A549 (cell line): ENCODE measurements around the gene PDE6D. TPM values are rescaled to one million over a fixed set of nuclear protein-coding genes. Genes with fewer than 3 reads are reported as not detected.

ENCODE experiments used
- ATAC-seq, 2 experiments: fragments of 200-7000 bp in 1 of 2; fragments of >200 bp in 1 of 2; cut with Nextera tagmentation in 1 of 2; cut with Tn5 transposase in 1 of 2; 3 replicates each; pipeline versions ENCODE4 v1.8.0 to v1.9.1; 2018 to 2020; ENCODE audit warnings: mild to moderate bottlenecking in 1 of 2, moderate library complexity in 1 of 2
- CTCF ChIA-PET: fragments of 300-600 bp; sonication (Branson Sonifier 250); formaldehyde crosslinking; extraction: SDS; loops from one replicate; lab custom pipeline; 2021; ENCODE audit warnings: antibody characterized with exemption, inconsistent platforms; lab: Yijun Ruan, JAX
- POLR2A ChIA-PET: fragments of 350-600 bp; formaldehyde crosslinking; extraction: SDS; loops from one replicate; lab custom pipeline; 2021; ENCODE audit warnings: antibody characterized with exemption, inconsistent platforms; lab: Yijun Ruan, JAX
- DNase-seq, 2 experiments: peaks; one replicate each; pipeline versions ENCODE4 v3.0.0 to v3.0.0-alpha.2; 2011 to 2016; ENCODE audit warnings: low read depth in 1 of 2, low spot score in 1 of 2
- FAIRE-seq: peaks from 2 replicates; lab custom pipeline; 2011; peaks lifted over from hg19 to GRCh38; lab: Jason Lieb, UNC
- H3K27ac ChIP-seq, 2 experiments: fragments of >200 bp; sonication (Bioruptor Twin); formaldehyde crosslinking; 3 replicates each; pipeline ENCODE4 v1.5.1; 2016 to 2017
- H3K4me1 ChIP-seq: fragments of >200 bp; sonication (Bioruptor Twin); formaldehyde crosslinking; 3 replicates; pipeline ENCODE4 v1.6.1; 2016
- H3K4me2 ChIP-seq: fragments of >200 bp; sonication (Bioruptor Twin); formaldehyde crosslinking; 3 replicates; pipeline ENCODE4 v1.6.1; 2016
- H3K4me3 ChIP-seq: fragments of >200 bp; sonication (Bioruptor Twin); formaldehyde crosslinking; 3 replicates; pipeline ENCODE4 v1.5.1; 2016
- H3K9me3 ChIP-seq: fragments of >200 bp; sonication (Bioruptor Twin); formaldehyde crosslinking; 3 replicates; pipeline ENCODE4 v1.6.1; 2016
- CEBPB ChIP-seq, 2 experiments: fragments of >200 bp in 1 of 2; sonication (Bioruptor Twin) in 1 of 2; formaldehyde crosslinking in 1 of 2; IDR thresholded peaks; 2 replicates each; pipeline ENCODE4 v1.6.1; 2012 to 2016
- CHD2 ChIP-seq: fragments of 150-350 bp; IDR thresholded peaks from 2 replicates; pipeline ENCODE4 v1.6.1; 2014; ENCODE audit warnings: low read length; ENCODE audit not compliant: partially characterized antibody
- CHD4 ChIP-seq: fragments of 200-600 bp; sonication (generic); IDR thresholded peaks from 2 replicates; pipeline ENCODE4 v1.6.1; 2016; ENCODE audit warnings: antibody characterized with exemption, mild to moderate bottlenecking, borderline replicate concordance
- EHF ChIP-seq: fragments of 250-450 bp; sonication (Bioruptor Pico); IDR thresholded peaks from 2 replicates; pipeline ENCODE4 v1.5.0; 2020; ENCODE audit warnings: mild to moderate bottlenecking
- ESRRA ChIP-seq: fragments of 150-350 bp; IDR thresholded peaks from 2 replicates; pipeline ENCODE4 v1.6.1; 2014; ENCODE audit warnings: mild to moderate bottlenecking, low read length, borderline replicate concordance
- GATA3 ChIP-seq: IDR thresholded peaks from 2 replicates; pipeline ENCODE4 v1.6.1; 2012; ENCODE audit warnings: borderline replicate concordance
- HDAC2 ChIP-seq: fragments of 200-600 bp; sonication (generic); IDR thresholded peaks from 2 replicates; pipeline ENCODE4 v1.6.1; 2016
- HOXB13 ChIP-seq: fragments of 250-450 bp; sonication (Bioruptor Pico); IDR thresholded peaks from 2 replicates; pipeline ENCODE4 v1.5.0; 2020; ENCODE audit warnings: low read depth, mild to moderate bottlenecking, moderate library complexity
- JUNB ChIP-seq: fragments of >200 bp; sonication (Bioruptor Twin); formaldehyde crosslinking; IDR thresholded peaks from 2 replicates; pipeline ENCODE4 v1.6.1; 2016
- MAFK ChIP-seq: fragments of 450-650 bp; IDR thresholded peaks from 2 replicates; pipeline ENCODE4 v1.6.1; 2014; ENCODE audit not compliant: partially characterized antibody
- MYC ChIP-seq: IDR thresholded peaks from 2 replicates; pipeline ENCODE4 v1.6.1; 2012; ENCODE audit warnings: mild to moderate bottlenecking, inconsistent platforms, low read length, improper control_type of control experiment, borderline replicate concordance
- NPAS2 ChIP-seq: fragments of 250-450 bp; sonication (Bioruptor Pico); IDR thresholded peaks from 2 replicates; pipeline ENCODE4 v1.8.0; 2022; ENCODE audit warnings: mild to moderate bottlenecking, moderate library complexity, borderline replicate concordance
- PHF8 ChIP-seq: fragments of 200-600 bp; sonication (generic); IDR thresholded peaks from 2 replicates; pipeline ENCODE4 v1.6.1; 2016; ENCODE audit warnings: low read depth, mild to moderate bottlenecking, antibody characterized with exemption, moderate library complexity, borderline replicate concordance
- RAD21 ChIP-seq, 2 experiments: fragments of >200 bp in 1 of 2; sonication (Bioruptor Twin) in 1 of 2; formaldehyde crosslinking in 1 of 2; IDR thresholded peaks in 1 of 2; conservative IDR thresholded peaks in 1 of 2; 2 replicates in 1 of 2; 3 replicates in 1 of 2; pipeline ENCODE4 v1.6.1; 2012 to 2018; ENCODE audit warnings: inconsistent platforms in 1 of 2
- RARB ChIP-seq: fragments of 250-450 bp; sonication (Bioruptor Pico); IDR thresholded peaks from 2 replicates; pipeline ENCODE4 v1.8.0; 2021; ENCODE audit warnings: mild to moderate bottlenecking, moderate library complexity
- RNF2 ChIP-seq: fragments of 200-600 bp; sonication (generic); IDR thresholded peaks from 2 replicates; pipeline ENCODE4 v1.6.1; 2016; ENCODE audit warnings: low read depth, mild to moderate bottlenecking, antibody characterized with exemption, moderate library complexity, borderline replicate concordance
- SREBF2 ChIP-seq: fragments of 450-650 bp; IDR thresholded peaks from 2 replicates; pipeline ENCODE4 v1.6.1; 2014; ENCODE audit warnings: mild to moderate bottlenecking, moderate library complexity
- TFCP2L1 ChIP-seq: fragments of 250-450 bp; sonication (Bioruptor Pico); IDR thresholded peaks from 2 replicates; pipeline ENCODE4 v1.5.0; 2021; ENCODE audit warnings: mild to moderate bottlenecking
- ZC3H11A ChIP-seq: fragments of 450-650 bp; IDR thresholded peaks from 2 replicates; pipeline ENCODE4 v1.6.1; 2014; ENCODE audit warnings: antibody characterized with exemption, mild to moderate bottlenecking
- ZFP36 ChIP-seq: fragments of 450-650 bp; IDR thresholded peaks from 2 replicates; pipeline ENCODE4 v1.6.1; 2014; ENCODE audit warnings: borderline replicate concordance; ENCODE audit not compliant: partially characterized antibody
- WGBS: methylation state at CpG from one replicate; pipeline ENCODE4 v1.1.6; 2017; ENCODE audit errors: missing lambda C conversion rate; 5-methylcytosine and 5-hydroxymethylcytosine counted together
- polyA plus RNA-seq, 4 experiments: library from polyadenylated mRNA; depleted of rRNA in 3 of 4; stranded (reverse); fragments of >200 nt; fragmentation: RNase III in 1 of 4; extraction: RNeasy Plus Mini Kit Qiagen cat#74134 plus additional on column Dnase treatment in 1 of 4; gene quantifications; 2 replicates in 3 of 4; 3 replicates in 1 of 4; pipeline ENCODE4 v1.2.3, GENCODE V29; 2011 to 2017
- TF ChIP-seq, protein P1 (sequence below): IDR thresholded peaks from 2 replicates; pipeline ENCODE4 v1.6.1; 2012; ENCODE audit warnings: low read depth, borderline replicate concordance
- TF ChIP-seq, protein P2 (sequence below): fragments of 250-450 bp; sonication (Bioruptor Pico); IDR thresholded peaks from 2 replicates; pipeline ENCODE4 v1.5.0; 2020; ENCODE audit warnings: low read depth, mild to moderate bottlenecking, moderate library complexity
- TF ChIP-seq, protein P3 (sequence below): fragments of >200 bp; sonication (Bioruptor Twin); formaldehyde crosslinking; IDR thresholded peaks from 3 replicates; pipeline ENCODE4 v1.6.1; 2016
- TF ChIP-seq, protein P4 (sequence below): fragments of 450-650 bp; IDR thresholded peaks from 2 replicates; pipeline ENCODE4 v1.6.1; 2014; ENCODE audit warnings: antibody characterized with exemption
- TF ChIP-seq, protein P5 (sequence below): IDR thresholded peaks from 2 replicates; pipeline ENCODE4 v1.6.1; 2012

PDE6D gene
- polyA plus RNA-seq, 2 of the 4 experiments (the other 2 are of a cell fraction): 27.3 to 51.3 TPM

DNA sequence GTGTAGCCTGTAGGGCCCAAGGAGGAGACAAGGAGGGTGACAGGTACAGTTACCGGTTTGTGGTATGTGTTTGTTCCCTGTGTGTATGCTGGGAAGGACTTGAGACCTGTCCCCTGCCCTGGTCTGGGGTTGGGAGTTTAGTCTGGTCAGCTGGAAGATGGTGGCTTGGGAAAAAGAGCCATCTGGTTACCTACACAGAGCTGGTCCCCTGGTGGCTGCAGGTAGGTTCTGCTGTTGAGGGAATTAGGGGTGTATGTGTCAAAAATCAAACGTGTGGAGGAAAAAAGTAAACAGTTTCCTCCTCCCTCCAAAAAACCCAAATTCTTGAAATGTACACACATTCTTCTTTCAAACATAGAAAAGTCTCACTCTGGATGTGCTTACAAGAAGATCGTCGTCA lies 48.5 kb downstream of the PDE6D start:
- FAIRE-seq (no peak), ATAC-seq (peak in 1 of 2 experiments; percentile 60; a peak in 1 of 6 replicates), DNase-seq (no peak)
- TF ChIP-seq RNF2: no peak
- TF ChIP-seq HOXB13 (CRISPR knock-in tag): no peak
- TF ChIP-seq CHD4: no peak
- TF ChIP-seq MAFK: no peak
- no peak for TF ChIP-seq NPAS2 (CRISPR knock-in tag)
- no peak overlapping the region for H3K4me3 ChIP-seq
- WGBS: 80% methylated on average over 4 of the region's 4 CpGs
- ChIA-PET POLR2A (no interaction called here), CTCF (interaction anchor here (2.8 kb wide), 1 partner anchor 120 kb away, joined by 14 read pairs; no protein-coding TSS in a partner anchor)
- H3K9me3 ChIP-seq: no peaks in the 10 kb centered on the region
- H3K27ac ChIP-seq: no peak overlapping the region
- H3K4me2 ChIP-seq: no peak overlapping the region
- H3K4me1 ChIP-seq: no peaks in the 10 kb centered on the region

DNA sequence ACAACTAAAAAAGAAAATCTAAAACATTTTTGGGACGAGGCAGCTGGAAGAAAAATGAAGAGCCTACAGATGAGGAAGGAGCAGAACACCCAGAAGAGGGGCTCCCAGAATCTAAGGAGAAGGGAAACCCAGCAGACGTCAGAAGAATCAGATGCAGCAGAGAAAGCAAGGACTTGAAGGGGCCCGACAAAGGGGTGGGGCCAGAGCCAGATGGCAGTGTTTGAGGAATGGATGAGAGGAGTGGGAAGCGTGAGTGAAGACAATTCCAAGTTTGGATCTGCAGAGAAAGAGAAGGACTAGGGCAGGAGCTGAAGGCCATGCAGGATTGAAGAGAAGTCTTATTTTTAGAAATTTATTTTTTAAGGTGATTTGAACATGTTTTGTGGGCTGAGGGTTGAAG lies 53.5 kb downstream of the PDE6D start:
- Histone ChIP-seq H3K4me1 (no peaks in the 10 kb centered on the region), H3K9me3 (no peaks in the 10 kb centered on the region), H3K4me2 (no peak overlapping the region), H3K27ac (no peak overlapping the region), H3K4me3 (no peak overlapping the region)
- 74% methylated on average over 4 of the region's 4 CpGs for WGBS
- POLR2A ChIA-PET: no interaction called here
- CTCF ChIA-PET: interaction anchor here (1.0 to 5.7 kb wide), 3 partner anchors 12 to 20 kb away, joined by 3 to 43 read pairs (median 7); no protein-coding TSS in a partner anchor
- ATAC-seq (no peak), DNase-seq (no peak), FAIRE-seq (no peak)
- TF ChIP-seq SREBF2: no peak
- TF ChIP-seq, protein P1, sequence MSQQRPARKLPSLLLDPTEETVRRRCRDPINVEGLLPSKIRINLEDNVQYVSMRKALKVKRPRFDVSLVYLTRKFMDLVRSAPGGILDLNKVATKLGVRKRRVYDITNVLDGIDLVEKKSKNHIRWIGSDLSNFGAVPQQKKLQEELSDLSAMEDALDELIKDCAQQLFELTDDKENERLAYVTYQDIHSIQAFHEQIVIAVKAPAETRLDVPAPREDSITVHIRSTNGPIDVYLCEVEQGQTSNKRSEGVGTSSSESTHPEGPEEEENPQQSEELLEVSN: no peak
- no peak for TF ChIP-seq CHD4
- TF ChIP-seq, protein P2, sequence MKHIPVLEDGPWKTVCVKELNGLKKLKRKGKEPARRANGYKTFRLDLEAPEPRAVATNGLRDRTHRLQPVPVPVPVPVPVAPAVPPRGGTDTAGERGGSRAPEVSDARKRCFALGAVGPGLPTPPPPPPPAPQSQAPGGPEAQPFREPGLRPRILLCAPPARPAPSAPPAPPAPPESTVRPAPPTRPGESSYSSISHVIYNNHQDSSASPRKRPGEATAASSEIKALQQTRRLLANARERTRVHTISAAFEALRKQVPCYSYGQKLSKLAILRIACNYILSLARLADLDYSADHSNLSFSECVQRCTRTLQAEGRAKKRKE (CRISPR knock-in tag): no peak
- TF ChIP-seq, protein P3, sequence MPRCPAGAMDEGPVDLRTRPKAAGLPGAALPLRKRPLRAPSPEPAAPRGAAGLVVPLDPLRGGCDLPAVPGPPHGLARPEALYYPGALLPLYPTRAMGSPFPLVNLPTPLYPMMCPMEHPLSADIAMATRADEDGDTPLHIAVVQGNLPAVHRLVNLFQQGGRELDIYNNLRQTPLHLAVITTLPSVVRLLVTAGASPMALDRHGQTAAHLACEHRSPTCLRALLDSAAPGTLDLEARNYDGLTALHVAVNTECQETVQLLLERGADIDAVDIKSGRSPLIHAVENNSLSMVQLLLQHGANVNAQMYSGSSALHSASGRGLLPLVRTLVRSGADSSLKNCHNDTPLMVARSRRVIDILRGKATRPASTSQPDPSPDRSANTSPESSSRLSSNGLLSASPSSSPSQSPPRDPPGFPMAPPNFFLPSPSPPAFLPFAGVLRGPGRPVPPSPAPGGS: no peak
- TF ChIP-seq RARB (CRISPR knock-in tag): no peak
- TF ChIP-seq CHD2: no peak
- no peak for TF ChIP-seq RNF2
- no peak for TF ChIP-seq GATA3
- TF ChIP-seq MAFK: no peak
- TF ChIP-seq, protein P4, sequence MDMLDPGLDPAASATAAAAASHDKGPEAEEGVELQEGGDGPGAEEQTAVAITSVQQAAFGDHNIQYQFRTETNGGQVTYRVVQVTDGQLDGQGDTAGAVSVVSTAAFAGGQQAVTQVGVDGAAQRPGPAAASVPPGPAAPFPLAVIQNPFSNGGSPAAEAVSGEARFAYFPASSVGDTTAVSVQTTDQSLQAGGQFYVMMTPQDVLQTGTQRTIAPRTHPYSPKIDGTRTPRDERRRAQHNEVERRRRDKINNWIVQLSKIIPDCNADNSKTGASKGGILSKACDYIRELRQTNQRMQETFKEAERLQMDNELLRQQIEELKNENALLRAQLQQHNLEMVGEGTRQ: no peak
- TF ChIP-seq, protein P5, sequence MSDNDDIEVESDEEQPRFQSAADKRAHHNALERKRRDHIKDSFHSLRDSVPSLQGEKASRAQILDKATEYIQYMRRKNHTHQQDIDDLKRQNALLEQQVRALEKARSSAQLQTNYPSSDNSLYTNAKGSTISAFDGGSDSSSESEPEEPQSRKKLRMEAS: no peak
- no peak for TF ChIP-seq ESRRA
- TF ChIP-seq ZFP36: no peak
- no peak for TF ChIP-seq HDAC2

DNA sequence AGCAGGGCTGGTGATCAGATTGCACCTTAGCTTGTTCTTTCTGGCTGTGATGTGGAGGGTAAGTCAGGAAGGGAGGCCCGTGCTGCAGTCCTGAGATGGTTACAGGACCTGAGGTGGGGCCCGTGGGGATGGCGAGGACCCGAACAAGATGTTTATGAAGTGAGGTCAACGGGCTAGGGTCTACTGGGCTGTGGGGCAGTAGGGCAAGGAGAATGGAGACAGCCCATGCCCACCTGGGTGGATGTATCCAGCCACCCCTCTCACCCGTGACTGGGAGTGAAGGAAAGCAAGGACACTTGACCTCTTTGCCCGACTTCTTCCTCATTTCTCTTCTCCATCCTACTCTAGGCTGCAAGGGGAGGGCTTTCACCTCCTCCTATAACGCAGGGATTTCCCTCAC lies 54.8 kb downstream of the PDE6D start:
- Histone ChIP-seq H3K4me3 (no peak overlapping the region), H3K4me2 (no peak overlapping the region), H3K27ac (no peak overlapping the region), H3K4me1 (no peaks in the 10 kb centered on the region), H3K9me3 (no peaks in the 10 kb centered on the region)
- DNase-seq (no peak), FAIRE-seq (no peak), ATAC-seq (no peak)
- TF ChIP-seq ZC3H11A: no peak
- no peak for TF ChIP-seq CEBPB (IDR thresholded peaks at IDR 0.05)
- no peak for TF ChIP-seq CHD2
- no peak for TF ChIP-seq NPAS2 (CRISPR knock-in tag)
- TF ChIP-seq TFCP2L1 (CRISPR knock-in tag): no peak
- TF ChIP-seq EHF: no peak
- TF ChIP-seq CHD4: no peak
- TF ChIP-seq HDAC2: no peak
- TF ChIP-seq RAD21 (conservative IDR thresholded peaks at IDR 0.05 in 1 of 2, IDR thresholded peaks at IDR 0.05 in 1 of 2): no peak
- TF ChIP-seq PHF8: no peak
- TF ChIP-seq MYC: no peak
- TF ChIP-seq JUNB: no peak
- ChIA-PET POLR2A (interaction anchor here (1.5 kb wide), 1 partner anchor 18 kb away, joined by 5 read pairs; the partner anchor contains the start of gene PTMA), CTCF (interaction anchor here (0.8 to 3.3 kb wide), 6 partner anchors 11 to 175 kb away, joined by 3 to 61 read pairs (median 6); no protein-coding TSS in a partner anchor)
- 80% methylated on average over 8 of the region's 8 CpGs for WGBS
